Lower leg skin (tissue), 3 donors: ENCODE measurements around the gene DNMBP.

ENCODE experiments used
- POLR2A ChIP-seq, 2 donors: fragments of 450-650 bp; IDR thresholded peaks; one replicate each; pipeline ENCODE4 v1.6.1; 2016 to 2017; ENCODE audit warnings: antibody characterized with exemption in 2 of 2, mild to moderate bottlenecking in 1 of 2, moderate library complexity in 1 of 2
- TF ChIP-seq, protein P1 (sequence below), 3 donors: fragments of 450-650 bp; IDR thresholded peaks; one replicate each; pipeline ENCODE4 v1.5.1; 2016; ENCODE audit warnings: antibody characterized with exemption in 3 of 3, mild to moderate bottlenecking in 3 of 3, moderate library complexity in 2 of 3

DNA sequence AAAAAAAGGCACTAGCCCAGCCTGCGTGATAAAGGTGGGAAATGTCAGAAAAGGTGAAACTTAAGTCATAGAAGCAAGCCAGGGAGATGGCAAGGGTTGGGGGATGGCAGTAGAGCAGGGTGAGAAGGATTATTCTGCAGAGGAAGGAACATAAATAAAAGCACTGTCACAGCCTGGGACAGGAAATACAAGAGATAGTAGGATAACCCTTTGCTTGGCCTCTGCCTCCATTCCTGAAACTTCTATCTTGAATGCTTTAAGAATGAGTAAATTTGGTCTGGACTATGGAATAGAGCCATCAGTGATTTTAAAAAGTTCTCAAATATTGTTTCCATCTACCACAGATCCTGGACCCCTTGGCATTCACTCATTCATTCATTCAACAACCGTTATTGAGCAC, 177.3 kb downstream of the DNMBP start:
- TF ChIP-seq, protein P1, sequence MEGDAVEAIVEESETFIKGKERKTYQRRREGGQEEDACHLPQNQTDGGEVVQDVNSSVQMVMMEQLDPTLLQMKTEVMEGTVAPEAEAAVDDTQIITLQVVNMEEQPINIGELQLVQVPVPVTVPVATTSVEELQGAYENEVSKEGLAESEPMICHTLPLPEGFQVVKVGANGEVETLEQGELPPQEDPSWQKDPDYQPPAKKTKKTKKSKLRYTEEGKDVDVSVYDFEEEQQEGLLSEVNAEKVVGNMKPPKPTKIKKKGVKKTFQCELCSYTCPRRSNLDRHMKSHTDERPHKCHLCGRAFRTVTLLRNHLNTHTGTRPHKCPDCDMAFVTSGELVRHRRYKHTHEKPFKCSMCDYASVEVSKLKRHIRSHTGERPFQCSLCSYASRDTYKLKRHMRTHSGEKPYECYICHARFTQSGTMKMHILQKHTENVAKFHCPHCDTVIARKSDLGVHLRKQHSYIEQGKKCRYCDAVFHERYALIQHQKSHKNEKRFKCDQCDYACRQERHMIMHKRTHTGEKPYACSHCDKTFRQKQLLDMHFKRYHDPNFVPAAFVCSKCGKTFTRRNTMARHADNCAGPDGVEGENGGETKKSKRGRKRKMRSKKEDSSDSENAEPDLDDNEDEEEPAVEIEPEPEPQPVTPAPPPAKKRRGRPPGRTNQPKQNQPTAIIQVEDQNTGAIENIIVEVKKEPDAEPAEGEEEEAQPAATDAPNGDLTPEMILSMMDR (IDR thresholded peaks at IDR 0.05): no peak
- no peak for TF ChIP-seq POLR2A (IDR thresholded peaks at IDR 0.05)
